LNCaP clone FGC (cell line): ENCODE data around the gene L1CAM.
"Not testable (repeated sequence)": the region's sequence is repeated elsewhere in the genome, so short reads cannot be mapped to it uniquely, and the experiment has no call there.

Experiments
- DNase-seq: peaks from one replicate; pipeline ENCODE4 v3.0.0-alpha.2; 2011; ENCODE audit warnings: low read depth
- H3K4me3 ChIP-seq: 2 replicates; pipeline ENCODE4 v1.5.1; 2011; ENCODE audit warnings: mild to moderate bottlenecking, low read depth, low read length, control low read depth
- TF ChIP-seq, protein P1 (sequence below): IDR thresholded peaks from 2 replicates; pipeline ENCODE4 v1.5.1; 2012; ENCODE audit warnings: mild to moderate bottlenecking; ENCODE audit not compliant: control insufficient read depth, insufficient read depth; ENCODE audit errors: extremely low read depth

L1CAM gene

GRCh38 chrX:153819384-153820040, 66.5 kb downstream of the L1CAM start:
- DNase-seq, result no peak
- TF ChIP-seq, protein P1, sequence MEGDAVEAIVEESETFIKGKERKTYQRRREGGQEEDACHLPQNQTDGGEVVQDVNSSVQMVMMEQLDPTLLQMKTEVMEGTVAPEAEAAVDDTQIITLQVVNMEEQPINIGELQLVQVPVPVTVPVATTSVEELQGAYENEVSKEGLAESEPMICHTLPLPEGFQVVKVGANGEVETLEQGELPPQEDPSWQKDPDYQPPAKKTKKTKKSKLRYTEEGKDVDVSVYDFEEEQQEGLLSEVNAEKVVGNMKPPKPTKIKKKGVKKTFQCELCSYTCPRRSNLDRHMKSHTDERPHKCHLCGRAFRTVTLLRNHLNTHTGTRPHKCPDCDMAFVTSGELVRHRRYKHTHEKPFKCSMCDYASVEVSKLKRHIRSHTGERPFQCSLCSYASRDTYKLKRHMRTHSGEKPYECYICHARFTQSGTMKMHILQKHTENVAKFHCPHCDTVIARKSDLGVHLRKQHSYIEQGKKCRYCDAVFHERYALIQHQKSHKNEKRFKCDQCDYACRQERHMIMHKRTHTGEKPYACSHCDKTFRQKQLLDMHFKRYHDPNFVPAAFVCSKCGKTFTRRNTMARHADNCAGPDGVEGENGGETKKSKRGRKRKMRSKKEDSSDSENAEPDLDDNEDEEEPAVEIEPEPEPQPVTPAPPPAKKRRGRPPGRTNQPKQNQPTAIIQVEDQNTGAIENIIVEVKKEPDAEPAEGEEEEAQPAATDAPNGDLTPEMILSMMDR, result no peak
- H3K4me3 ChIP-seq, result 0 out of 2 replicates have a peak overlapping the region, but pooled peaks have one; percentile 15

DNA sequence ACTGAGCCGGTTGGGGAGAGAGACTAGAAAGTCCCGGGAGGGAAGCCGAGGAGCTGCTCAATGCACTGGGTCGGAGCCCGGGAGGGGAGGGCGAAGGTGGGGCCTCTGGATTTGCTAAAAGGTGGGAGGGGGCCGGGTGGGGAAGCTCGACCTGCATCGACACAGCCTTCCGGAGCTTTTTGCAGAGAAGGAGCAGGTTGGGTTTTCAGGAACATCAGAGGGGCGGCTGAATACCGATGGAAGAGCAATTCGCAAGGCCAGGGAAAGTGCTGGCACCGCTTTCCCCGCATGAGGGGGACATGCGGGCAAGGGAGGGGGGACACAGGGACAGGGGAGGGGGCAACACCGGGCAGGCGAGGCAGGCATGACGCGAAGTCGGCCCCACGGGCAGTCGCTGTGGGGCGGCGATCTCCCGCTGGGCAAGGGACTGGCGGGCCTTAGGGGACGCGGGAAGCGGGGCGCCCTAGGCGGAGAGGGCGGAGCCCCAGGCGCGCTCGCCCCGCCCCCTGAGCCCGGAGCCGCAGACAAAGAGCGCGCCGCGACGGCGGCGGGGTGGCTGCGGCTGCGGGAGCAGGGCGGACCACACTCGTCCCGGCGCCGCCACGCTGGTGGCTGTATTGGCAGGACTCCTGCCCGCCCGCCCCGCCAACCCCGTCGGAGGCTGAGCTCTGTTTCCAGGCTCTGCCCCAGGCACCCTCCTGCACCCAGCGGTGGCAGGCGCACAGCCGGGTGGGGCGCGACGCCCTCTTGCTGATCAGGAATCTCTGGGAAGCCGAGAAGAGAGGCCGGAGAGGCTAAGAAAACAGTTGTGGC, 67.2 kb downstream of the L1CAM start:
- H3K4me3 ChIP-seq, result 0 out of 2 replicates have a peak overlapping the region, but pooled peaks have one; percentile 15
- TF ChIP-seq, protein P1, result no peak
- DNase-seq, result no peak

- H3K4me3 ChIP-seq, DNase-seq: not testable (repeated sequence)
These were observed 67.9 kb downstream of the L1CAM start for GRCh38 chrX:153818064-153818463.

- no peak for DNase-seq
- H3K4me3 ChIP-seq, result no peak overlapping the region
These were observed 68.9 kb downstream of the L1CAM start for GRCh38 chrX:153816831-153817690.

DNA sequence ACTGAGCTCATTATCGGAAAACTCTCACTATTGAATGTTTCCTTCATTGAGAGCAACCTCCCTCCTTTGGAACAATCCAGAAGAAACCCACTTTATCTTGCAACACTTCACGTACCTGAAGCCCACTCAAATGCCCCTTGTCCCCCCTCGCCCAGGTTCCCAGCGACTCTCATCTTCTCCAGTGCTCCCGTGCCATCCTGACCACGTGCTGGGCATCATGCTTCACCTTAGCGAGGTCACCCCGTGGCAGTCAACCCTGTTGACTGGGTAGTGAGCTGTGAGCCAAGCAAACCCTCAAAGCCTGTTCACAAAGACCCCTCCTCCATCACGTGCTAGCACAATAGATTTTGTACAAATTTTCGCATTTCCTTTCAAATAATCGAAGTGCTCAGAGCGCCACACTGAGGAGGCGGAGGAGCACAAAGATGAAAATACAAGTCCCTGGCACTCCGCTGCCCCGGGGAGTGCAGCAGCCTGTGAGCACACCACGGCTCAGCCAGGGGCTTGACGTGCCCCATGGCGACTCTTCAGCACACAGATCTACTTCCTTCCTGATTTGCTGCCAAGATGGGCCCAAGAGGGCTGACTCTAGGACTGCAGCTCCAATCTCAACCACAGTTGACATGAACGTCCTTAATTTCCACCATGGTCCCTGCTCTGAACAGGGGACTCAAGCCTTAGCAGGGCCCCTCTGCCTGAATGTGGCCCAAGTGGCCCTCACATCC, 71.2 kb downstream of the L1CAM start:
- no peak for DNase-seq
- TF ChIP-seq, protein P1, result no peak
- no peak overlapping the region for H3K4me3 ChIP-seq

More at GRCh38 chrX:153816831-153817690, 68.9 kb downstream of the L1CAM start:
- TF ChIP-seq, protein P1, result no peak

GRCh38 chrX:153813161-153813560, 72.8 kb downstream of the L1CAM start:
- H3K4me3 ChIP-seq, result no peak overlapping the region
- TF ChIP-seq, protein P1, result no peak
- no peak for DNase-seq

GRCh38 chrX:153812220-153812619, 73.8 kb downstream of the L1CAM start:
- no peak overlapping the region for H3K4me3 ChIP-seq
- no peak for DNase-seq
- TF ChIP-seq, protein P1, result no peak
